Astrocyte (in vitro differentiated cells and primary cell): Measurements from ENCODE around the gene KREMEN1.

Source experiments
- EZH2 ChIP-seq: IDR thresholded peaks from 2 replicates; pipeline ENCODE4 v1.6.1; 2012; ENCODE audit warnings: mild to moderate bottlenecking, low read length, inconsistent platforms; ENCODE audit not compliant: insufficient read depth
- TF ChIP-seq, protein P1 (sequence below): IDR thresholded peaks from 2 replicates; pipeline ENCODE4 v1.5.1; 2011; ENCODE audit warnings: low read depth, mild to moderate bottlenecking, inconsistent platforms, low read length, moderate library complexity; ENCODE audit not compliant: insufficient read depth

DNA sequence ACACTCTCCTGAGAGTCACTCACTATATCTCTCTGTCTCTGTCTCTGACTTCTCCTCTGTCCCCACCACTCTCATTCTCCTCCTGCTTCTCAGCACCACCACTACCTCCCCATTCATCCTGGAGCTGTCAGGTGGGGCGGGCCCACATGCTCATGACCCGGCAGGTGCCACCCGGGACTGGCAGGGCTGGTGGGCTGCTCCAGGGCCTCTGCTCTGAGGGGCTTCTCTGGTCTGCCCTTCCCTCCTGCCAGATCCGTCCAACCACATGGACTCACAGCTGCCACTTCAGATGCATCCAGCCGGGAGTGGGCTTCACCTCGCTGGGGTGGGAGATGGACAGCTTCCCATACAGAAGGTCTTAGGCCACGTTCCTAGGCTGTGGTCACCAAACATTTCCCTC lies 128.1 kb downstream of the KREMEN1 start:
- TF ChIP-seq, protein P1, sequence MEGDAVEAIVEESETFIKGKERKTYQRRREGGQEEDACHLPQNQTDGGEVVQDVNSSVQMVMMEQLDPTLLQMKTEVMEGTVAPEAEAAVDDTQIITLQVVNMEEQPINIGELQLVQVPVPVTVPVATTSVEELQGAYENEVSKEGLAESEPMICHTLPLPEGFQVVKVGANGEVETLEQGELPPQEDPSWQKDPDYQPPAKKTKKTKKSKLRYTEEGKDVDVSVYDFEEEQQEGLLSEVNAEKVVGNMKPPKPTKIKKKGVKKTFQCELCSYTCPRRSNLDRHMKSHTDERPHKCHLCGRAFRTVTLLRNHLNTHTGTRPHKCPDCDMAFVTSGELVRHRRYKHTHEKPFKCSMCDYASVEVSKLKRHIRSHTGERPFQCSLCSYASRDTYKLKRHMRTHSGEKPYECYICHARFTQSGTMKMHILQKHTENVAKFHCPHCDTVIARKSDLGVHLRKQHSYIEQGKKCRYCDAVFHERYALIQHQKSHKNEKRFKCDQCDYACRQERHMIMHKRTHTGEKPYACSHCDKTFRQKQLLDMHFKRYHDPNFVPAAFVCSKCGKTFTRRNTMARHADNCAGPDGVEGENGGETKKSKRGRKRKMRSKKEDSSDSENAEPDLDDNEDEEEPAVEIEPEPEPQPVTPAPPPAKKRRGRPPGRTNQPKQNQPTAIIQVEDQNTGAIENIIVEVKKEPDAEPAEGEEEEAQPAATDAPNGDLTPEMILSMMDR = no peak
- TF ChIP-seq EZH2 = no peak
